ENCODE results near the gene MAPKBP1.

Gene MAPKBP1

DNA sequence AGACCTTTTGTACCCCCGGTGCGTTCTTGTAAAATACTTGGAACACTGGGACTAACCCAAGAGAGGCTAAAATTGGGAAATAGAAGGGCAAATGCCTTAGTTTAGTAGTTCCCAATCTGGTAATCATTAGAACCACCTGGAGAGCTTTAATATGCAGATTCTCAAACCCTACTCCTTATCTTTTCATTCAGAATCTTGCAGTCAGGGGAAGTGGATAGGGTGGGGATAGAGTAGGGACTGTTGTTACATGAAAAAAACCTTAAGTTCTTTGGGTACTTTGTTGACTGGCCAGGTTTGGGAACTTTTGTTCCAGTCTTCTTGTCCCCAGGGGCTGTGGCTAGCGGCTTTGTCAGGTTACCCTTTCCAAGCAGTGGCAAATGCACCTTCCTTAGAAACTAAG is 15.9 kb downstream of the MAPKBP1 start:
- TF ChIP-seq, protein P1, sequence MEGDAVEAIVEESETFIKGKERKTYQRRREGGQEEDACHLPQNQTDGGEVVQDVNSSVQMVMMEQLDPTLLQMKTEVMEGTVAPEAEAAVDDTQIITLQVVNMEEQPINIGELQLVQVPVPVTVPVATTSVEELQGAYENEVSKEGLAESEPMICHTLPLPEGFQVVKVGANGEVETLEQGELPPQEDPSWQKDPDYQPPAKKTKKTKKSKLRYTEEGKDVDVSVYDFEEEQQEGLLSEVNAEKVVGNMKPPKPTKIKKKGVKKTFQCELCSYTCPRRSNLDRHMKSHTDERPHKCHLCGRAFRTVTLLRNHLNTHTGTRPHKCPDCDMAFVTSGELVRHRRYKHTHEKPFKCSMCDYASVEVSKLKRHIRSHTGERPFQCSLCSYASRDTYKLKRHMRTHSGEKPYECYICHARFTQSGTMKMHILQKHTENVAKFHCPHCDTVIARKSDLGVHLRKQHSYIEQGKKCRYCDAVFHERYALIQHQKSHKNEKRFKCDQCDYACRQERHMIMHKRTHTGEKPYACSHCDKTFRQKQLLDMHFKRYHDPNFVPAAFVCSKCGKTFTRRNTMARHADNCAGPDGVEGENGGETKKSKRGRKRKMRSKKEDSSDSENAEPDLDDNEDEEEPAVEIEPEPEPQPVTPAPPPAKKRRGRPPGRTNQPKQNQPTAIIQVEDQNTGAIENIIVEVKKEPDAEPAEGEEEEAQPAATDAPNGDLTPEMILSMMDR (conservative IDR thresholded peaks at IDR 0.05; ENCODE audit: low read depth), result no peak
- ChIA-PET CTCF (interaction anchor here (0.6 kb wide), 1 partner anchor 24 kb away, joined by 4 read pairs; no protein-coding TSS in a partner anchor), POLR2A (ENCODE audit: low non-redundant PET) (no interaction called here)
- DNase-seq (ENCODE audit: low spot score), result no peak
- peak overlapping the region; percentile 86 for H3K27ac ChIP-seq

DNA sequence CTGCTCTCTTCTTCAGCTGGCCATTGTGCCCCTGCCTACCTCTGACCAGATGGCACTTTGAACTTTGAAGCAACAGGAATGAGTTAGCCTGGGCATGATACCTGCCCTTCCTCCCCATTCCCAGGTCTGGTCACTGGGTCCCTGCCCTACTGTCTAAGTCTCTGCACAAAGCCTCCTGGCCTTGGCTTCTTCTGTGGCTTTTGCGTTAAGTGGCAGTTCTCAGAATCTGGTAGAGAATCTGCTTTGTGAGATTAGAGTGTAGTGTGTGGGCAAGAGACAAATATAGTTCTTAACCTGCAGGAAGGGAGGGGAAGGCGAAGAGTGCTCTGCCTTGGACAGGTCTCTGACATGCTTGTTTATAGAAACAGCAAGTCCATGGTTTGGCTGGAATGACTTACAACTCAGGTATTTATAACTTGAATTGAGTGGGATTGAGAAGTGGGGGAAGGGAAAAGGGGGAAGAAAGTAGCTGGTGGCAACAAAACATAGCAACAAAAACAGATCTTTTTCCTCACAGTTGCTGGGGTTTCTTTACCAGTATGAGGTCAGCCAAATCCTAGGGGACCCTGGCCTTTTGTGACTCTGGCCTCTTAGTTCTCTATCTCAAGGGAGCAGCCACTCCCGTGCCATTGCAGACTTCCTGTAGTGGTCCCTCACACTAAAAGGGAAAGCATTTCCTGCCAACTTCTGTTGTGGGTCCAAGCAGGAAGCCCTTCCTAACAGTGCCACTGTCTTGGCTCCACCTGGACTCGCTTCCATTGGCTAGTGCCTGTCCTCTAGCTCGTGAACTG is 16.7 kb downstream of the MAPKBP1 start:
- DNase-seq (ENCODE audit: low spot score), result peak; percentile 71
- TF ChIP-seq, protein P1 (conservative IDR thresholded peaks at IDR 0.05; ENCODE audit: low read depth), result no peak
- POLR2A ChIA-PET (ENCODE audit: low non-redundant PET), result no interaction called here
- CTCF ChIA-PET, result no interaction called here
- H3K27ac ChIP-seq, result peak overlapping the region; percentile 86

DNA sequence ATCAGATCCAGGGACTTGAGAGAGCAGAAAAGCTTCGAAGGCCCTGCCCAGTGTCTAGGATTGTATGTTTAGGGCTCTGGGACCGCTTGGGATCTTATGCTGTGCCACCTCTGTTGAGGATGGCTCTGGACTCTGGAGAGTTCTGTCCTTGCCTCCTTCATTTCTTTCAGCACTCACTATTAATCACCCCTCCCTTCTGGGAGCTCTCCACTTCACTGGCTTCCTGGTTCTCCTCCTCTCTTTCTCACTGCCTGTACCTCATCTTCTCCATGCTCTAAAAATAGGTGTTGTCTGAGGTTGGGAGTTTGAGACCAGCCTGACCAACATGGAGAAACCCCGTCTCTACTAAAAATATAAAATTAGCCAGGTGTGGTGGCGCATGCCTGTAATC is 17.3 kb downstream of the MAPKBP1 start:
- DNase-seq (ENCODE audit: low spot score), result no peak
- CTCF ChIA-PET, result no interaction called here
- H3K27ac ChIP-seq, result peak overlapping the region; percentile 86
- TF ChIP-seq, protein P1 (conservative IDR thresholded peaks at IDR 0.05; ENCODE audit: low read depth), result no peak
- POLR2A ChIA-PET (ENCODE audit: low non-redundant PET), result no interaction called here

DNA sequence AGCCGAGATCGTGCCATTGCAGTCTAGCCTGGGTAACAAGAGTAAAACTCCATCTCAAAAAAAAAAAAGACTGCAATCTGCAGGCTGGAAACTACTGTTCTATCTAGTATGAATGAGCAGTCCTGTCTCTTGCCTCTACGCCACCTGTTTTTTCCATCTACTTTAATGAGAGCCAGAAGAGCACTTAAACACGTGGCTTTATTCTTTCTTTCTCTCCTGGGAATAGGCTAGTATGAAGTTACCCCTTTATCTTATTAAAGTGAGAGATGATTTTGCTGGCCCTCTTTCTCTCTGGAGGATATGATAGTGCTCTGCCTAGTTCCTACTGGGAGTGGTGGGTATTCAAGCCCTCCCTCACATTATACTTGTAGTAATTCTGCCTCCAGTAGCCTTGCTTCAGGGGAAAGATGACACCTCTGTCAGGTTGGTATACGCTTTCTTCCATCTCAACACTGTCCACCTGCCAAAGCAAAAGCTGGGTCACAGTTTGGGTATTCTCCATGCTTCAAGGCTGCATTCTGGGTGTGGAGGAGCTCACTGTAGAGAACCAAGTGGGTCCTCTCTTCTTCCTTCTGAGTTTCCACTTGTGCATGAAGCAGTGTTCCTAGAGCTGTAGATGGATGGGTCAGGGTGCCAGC is 17.8 kb downstream of the MAPKBP1 start:
- ChIA-PET POLR2A (ENCODE audit: low non-redundant PET) (no interaction called here), CTCF (interaction anchor here (0.7 kb wide), 1 partner anchor 363 kb away, joined by 3 read pairs; no protein-coding TSS in a partner anchor)
- TF ChIP-seq, protein P1 (conservative IDR thresholded peaks at IDR 0.05; ENCODE audit: low read depth), result no peak
- no peak for DNase-seq (ENCODE audit: low spot score)
- peak overlapping the region; percentile 86 for H3K27ac ChIP-seq

DNA sequence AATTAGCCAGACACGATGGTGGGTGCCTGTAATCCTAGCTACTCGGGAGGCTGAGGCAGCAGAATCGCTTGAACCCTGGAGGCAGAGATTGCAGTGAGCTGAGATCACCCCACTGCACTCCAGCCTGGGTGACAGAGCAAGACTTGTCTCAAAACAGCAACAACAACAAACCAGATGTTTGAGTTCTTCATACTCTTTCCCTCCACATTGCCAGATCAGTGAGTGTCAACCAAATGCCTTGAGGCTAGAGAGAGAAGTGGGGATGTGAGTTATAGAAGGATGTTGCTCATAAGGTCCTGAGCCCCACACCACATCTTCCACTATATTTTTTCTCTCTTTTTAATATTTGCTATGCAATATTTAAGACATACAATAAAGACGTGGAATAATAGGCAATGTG is 19.8 kb downstream of the MAPKBP1 start:
- ChIA-PET POLR2A (ENCODE audit: low non-redundant PET) (no interaction called here), CTCF (no interaction called here)
- TF ChIP-seq, protein P1 (conservative IDR thresholded peaks at IDR 0.05; ENCODE audit: low read depth), result no peak
- no peak for DNase-seq (ENCODE audit: low spot score)
- peak overlapping the region; percentile 64 for H3K27ac ChIP-seq

DNA sequence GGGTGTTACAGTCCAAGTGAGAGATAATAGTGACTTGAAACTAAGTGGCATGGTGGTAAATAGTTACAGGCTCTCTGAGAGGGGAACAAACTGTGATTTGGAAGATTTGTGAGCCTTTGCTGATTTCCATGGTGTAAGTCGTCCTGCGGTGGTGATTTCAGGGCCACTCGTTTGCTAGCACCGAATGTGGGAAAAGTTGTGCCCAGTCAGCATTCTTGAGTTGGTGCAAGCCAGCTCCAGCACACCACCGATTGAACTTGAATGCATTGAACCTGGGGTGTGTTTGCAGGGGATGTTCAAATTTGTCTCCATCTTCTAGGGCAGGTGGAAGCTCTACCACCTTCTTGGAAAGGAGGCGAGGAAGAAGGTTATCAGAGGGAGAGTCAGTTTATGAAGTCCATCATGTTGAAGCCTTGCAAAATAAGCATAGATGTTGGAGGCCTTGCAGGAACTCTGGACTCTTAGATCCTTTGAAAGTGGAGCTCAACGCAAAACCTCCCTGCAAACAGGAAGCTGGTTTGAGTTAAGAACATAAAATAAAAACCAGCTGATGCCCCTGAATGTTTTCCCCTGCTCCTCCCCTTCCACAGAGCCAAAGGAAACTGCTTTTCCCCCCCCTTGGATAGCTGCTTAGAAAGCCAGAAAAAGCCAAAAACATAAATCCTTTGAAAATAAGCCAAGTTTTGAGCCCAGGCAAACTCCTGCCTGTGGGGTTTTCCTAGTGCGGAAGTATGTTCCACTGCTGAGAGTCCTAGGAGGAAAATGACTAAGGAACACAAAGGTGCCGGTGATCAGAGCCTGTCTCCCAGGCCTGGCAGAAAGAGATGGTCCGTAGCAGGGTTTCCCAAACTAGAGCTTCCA is 21.9 kb downstream of the MAPKBP1 start:
- DNase-seq (ENCODE audit: low spot score), result no peak
- peak overlapping the region; percentile 78 for H3K27ac ChIP-seq
- TF ChIP-seq, protein P1 (conservative IDR thresholded peaks at IDR 0.05; ENCODE audit: low read depth), result no peak
- ChIA-PET CTCF (interaction anchor here (0.9 kb wide), 1 partner anchor 11 kb away, joined by 3 read pairs; no protein-coding TSS in a partner anchor), POLR2A (ENCODE audit: low non-redundant PET) (no interaction called here)
